IMR-90 (cell line): ENCODE data around the gene DTD1. TPM values are rescaled to one million over a fixed set of nuclear protein-coding genes. Genes with fewer than 3 reads are reported as not detected.

Experiments used
- ATAC-seq: fragments of 200-7000 bp; cut with Tn5 transposase; 2 replicates; pipeline ENCODE4 v1.9.1; 2020; ENCODE audit warnings: low read depth, mild to moderate bottlenecking, moderate library complexity
- BruUV-seq: library from RNA; stranded (reverse); fragments of 400-500 nt; replicated peaks from 2 replicates; lab custom pipeline; 2021; lab: Mats Ljungman, UMichigan
- CTCF ChIA-PET: fragments of 300-600 bp; formaldehyde crosslinking; extraction: SDS; loops from one replicate; lab custom pipeline; 2021; ENCODE audit warnings: antibody characterized with exemption; lab: Yijun Ruan, JAX
- POLR2A ChIA-PET: fragments of 300-600 bp; sonication (Branson Sonifier 250); formaldehyde crosslinking; loops from one replicate; lab custom pipeline; 2022; ENCODE audit warnings: antibody characterized with exemption; ENCODE audit not compliant: unreplicated experiment; lab: Charles Lee
- DNase-seq: peaks from one replicate; pipeline ENCODE4 v3.0.0; 2013
- H2AFZ ChIP-seq: replicated peaks from 2 replicates; pipeline ENCODE3; 2013; ENCODE audit warnings: low read length, mild to moderate bottlenecking; ENCODE audit not compliant: poor library complexity
- H2AK5ac ChIP-seq: 2 replicates; pipeline ENCODE4 v1.6.1; 2013; ENCODE audit warnings: low read depth, low read length, inconsistent platforms
- H2AK9ac ChIP-seq: replicated peaks from 2 replicates; pipeline ENCODE3; 2013; ENCODE audit warnings: mild to moderate bottlenecking, low read depth, low read length, moderate library complexity; ENCODE audit not compliant: poor library complexity
- H2BK120ac ChIP-seq: 2 replicates; pipeline ENCODE4 v1.6.1; 2013; ENCODE audit warnings: low read depth, low read length, inconsistent platforms
- H2BK15ac ChIP-seq: 3 replicates; pipeline ENCODE4 v1.6.1; 2013; ENCODE audit warnings: low read depth, low read length, inconsistent platforms
- H2BK20ac ChIP-seq: 2 replicates; pipeline ENCODE4 v1.6.1; 2013; ENCODE audit warnings: low read depth, mild to moderate bottlenecking, inconsistent platforms, low read length, moderate library complexity
- H2BK5ac ChIP-seq: 2 replicates; pipeline ENCODE4 v1.6.1; 2013; ENCODE audit warnings: mild to moderate bottlenecking, low read depth, low read length, inconsistent platforms; ENCODE audit not compliant: poor library complexity, severe bottlenecking
- H3K14ac ChIP-seq: replicated peaks from 2 replicates; pipeline ENCODE4 v1.6.1; 2013; ENCODE audit warnings: low read depth, low read length, inconsistent platforms
- H3K18ac ChIP-seq: 2 replicates; pipeline ENCODE4 v1.6.1; 2013; ENCODE audit warnings: low read depth, low read length, control low read depth
- H3K23ac ChIP-seq: 2 replicates; pipeline ENCODE4 v1.6.1; 2013; ENCODE audit warnings: low read depth, low read length, inconsistent platforms
- H3K27ac ChIP-seq: 2 replicates; pipeline ENCODE4 v1.5.1; 2013; ENCODE audit warnings: mild to moderate bottlenecking, control low read depth, low read length; ENCODE audit not compliant: insufficient read depth
- H3K27me3 ChIP-seq: 2 replicates; pipeline ENCODE4 v1.6.1; 2013; ENCODE audit warnings: low read length; ENCODE audit not compliant: control insufficient read depth, insufficient read depth
- H3K36me3 ChIP-seq: 2 replicates; pipeline ENCODE4 v1.6.1; 2013; ENCODE audit warnings: low read length, mixed read lengths; ENCODE audit not compliant: control insufficient read depth, insufficient read depth
- H3K4ac ChIP-seq: 2 replicates; pipeline ENCODE4 v1.6.1; 2013; ENCODE audit warnings: low read depth, low read length, inconsistent platforms
- H3K4me1 ChIP-seq: 2 replicates; pipeline ENCODE4 v1.6.1; 2013; ENCODE audit warnings: low read length, mixed read lengths; ENCODE audit not compliant: control insufficient read depth, insufficient read depth
- H3K4me2 ChIP-seq: 2 replicates; pipeline ENCODE4 v1.6.1; 2013; ENCODE audit warnings: low read depth, mild to moderate bottlenecking, control low read depth, low read length, moderate library complexity
- H3K4me3 ChIP-seq: 2 replicates; pipeline ENCODE4 v1.5.1; 2013; ENCODE audit warnings: low read depth, mild to moderate bottlenecking, control low read depth, low read length, moderate library complexity; ENCODE audit not compliant: insufficient read depth
- H3K56ac ChIP-seq: 2 replicates; pipeline ENCODE4 v1.6.1; 2013; ENCODE audit warnings: low read length, inconsistent platforms; ENCODE audit not compliant: insufficient read depth; ENCODE audit errors: extremely low read depth
- H3K79me1 ChIP-seq, 2 experiments: 2 replicates each; pipeline ENCODE4 v1.6.1; 2013; ENCODE audit warnings: low read length in 2 of 2, inconsistent platforms in 1 of 2, low read depth in 1 of 2
- H3K9ac ChIP-seq: 2 replicates; pipeline ENCODE4 v1.6.1; 2013; ENCODE audit warnings: low read depth, low read length, control low read depth
- H3K9me1 ChIP-seq: 2 replicates; pipeline ENCODE4 v1.6.1; 2013; ENCODE audit warnings: low read length, inconsistent platforms; ENCODE audit not compliant: insufficient read depth
- H3K9me3 ChIP-seq: 2 replicates; pipeline ENCODE4 v1.6.1; 2013; ENCODE audit warnings: low read length; ENCODE audit not compliant: control insufficient read depth, insufficient read depth
- H4K20me1 ChIP-seq: 2 replicates; pipeline ENCODE4 v1.6.1; 2013; ENCODE audit warnings: low read length, inconsistent platforms; ENCODE audit not compliant: insufficient read depth
- H4K5ac ChIP-seq: 2 replicates; pipeline ENCODE4 v1.6.1; 2013; ENCODE audit warnings: mild to moderate bottlenecking, low read depth, low read length, control low read depth
- H4K8ac ChIP-seq, 2 experiments: 2 replicates each; pipeline ENCODE4 v1.6.1; 2013; ENCODE audit warnings: low read depth in 2 of 2, low read length in 2 of 2, control low read depth in 1 of 2, inconsistent platforms in 1 of 2
- H4K91ac ChIP-seq: 2 replicates; pipeline ENCODE4 v1.6.1; 2013; ENCODE audit warnings: low read depth, low read length, inconsistent platforms; ENCODE audit not compliant: insufficient read depth
- CHD1 ChIP-seq: IDR thresholded peaks from 2 replicates; pipeline ENCODE4 v1.6.1; 2012; ENCODE audit warnings: low read depth, low read length, improper control_type of control experiment
- MAZ ChIP-seq: IDR thresholded peaks from 2 replicates; pipeline ENCODE4 v1.6.1; 2012; ENCODE audit warnings: low read depth, mild to moderate bottlenecking, low read length, improper control_type of control experiment, moderate library complexity, borderline replicate concordance
- MXI1 ChIP-seq: IDR thresholded peaks from 2 replicates; pipeline ENCODE4 v1.6.1; 2012; ENCODE audit warnings: low read depth, mild to moderate bottlenecking, low read length, moderate library complexity, borderline replicate concordance
- NFE2L2 ChIP-seq: fragments of 150-350 bp; IDR thresholded peaks from 2 replicates; pipeline ENCODE4 v1.6.1; 2016; ENCODE audit warnings: low read depth, mild to moderate bottlenecking, low read length
- POLR2A ChIP-seq: IDR thresholded peaks from 2 replicates; pipeline ENCODE4 v1.6.1; 2012; ENCODE audit warnings: mild to moderate bottlenecking, low read depth, low read length
- RAD21 ChIP-seq: IDR thresholded peaks from 2 replicates; pipeline ENCODE4 v1.6.1; 2012; ENCODE audit warnings: low read length, improper control_type of control experiment
- RFX5 ChIP-seq: IDR thresholded peaks from 2 replicates; pipeline ENCODE4 v1.8.0; 2012; ENCODE audit warnings: low read depth, mild to moderate bottlenecking, low read length, moderate library complexity
- WGBS, 2 experiments: methylation state at CpG; one replicate each; pipeline versions ENCODE4 v1.1.5 to v1.1.7; 2013; ENCODE audit warnings: missing lambda C conversion rate in 2 of 2; ENCODE audit not compliant: insufficient read length in 1 of 2; ENCODE audit errors: extremely low coverage in 2 of 2; 5-methylcytosine and 5-hydroxymethylcytosine counted together
- dilution Hi-C: fragments of 300-500 bp; cut with HindIII; formaldehyde crosslinking; loops from one replicate; pipeline ENCODE4 v1.14.3; 2018; ENCODE audit warnings: low sequenced_read_pairs; ENCODE audit not compliant: unreplicated experiment
- in situ Hi-C: fragments of 300-500 bp; cut with MboI; formaldehyde crosslinking; loops from 3 replicates; pipeline ENCODE4 v1.14.3; 2019; ENCODE audit warnings: low sequenced_read_pairs, inconsistent platforms, mixed read lengths
- intact Hi-C: fragments of 100-400 bp; cut with micrococcal nuclease; formaldehyde crosslinking; loops from 2 replicates; pipeline ENCODE4 v1.10.0; 2022
- polyA plus RNA-seq, 3 experiments: library from polyadenylated mRNA; depleted of rRNA; stranded (reverse); fragments of >200 nt; gene quantifications; 2 replicates each; pipeline ENCODE4 v1.2.3, GENCODE V29; 2012; ENCODE audit warnings: low replicate concordance in 1 of 3
- total RNA-seq: library from RNA; depleted of rRNA; stranded (reverse); fragments of >200 nt; gene quantifications from 2 replicates; pipeline ENCODE4 v1.2.3, GENCODE V29; 2012

Gene DTD1
- total and polyA plus RNA-seq, 2 of the 4 experiments (the other 2 are of a cell fraction): 73.1 to 101 TPM

DNA sequence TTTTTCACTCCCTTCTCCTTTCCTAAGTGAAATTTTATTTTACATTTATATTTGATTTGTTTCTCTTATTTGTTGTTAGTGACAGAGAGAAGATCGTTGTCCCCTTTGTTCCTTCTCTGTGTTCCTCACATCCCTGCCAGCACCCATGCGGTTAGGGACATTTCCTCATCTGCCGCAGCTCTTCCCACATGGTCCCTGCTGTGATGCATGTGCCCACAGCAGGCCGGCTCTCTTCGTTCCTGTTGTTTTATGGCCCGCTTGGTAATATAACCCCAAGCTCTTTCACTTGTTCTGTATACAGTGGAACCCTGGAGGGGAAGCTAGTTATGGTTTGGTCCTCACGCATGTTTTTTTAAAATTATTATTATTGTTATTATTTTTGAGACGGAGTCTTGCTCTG is 23.6 kb downstream of the DTD1 start:
- Histone ChIP-seq H3K23ac (no peak overlapping the region), H4K8ac (no peak overlapping the region), H3K14ac (no peak overlapping the region), H2BK15ac (no peak overlapping the region), H3K36me3 (no peaks in the 10 kb centered on the region; the same call in 1 of the 2 replicates), H3K9me3 (no peaks in the 10 kb centered on the region), H3K4me1 (0 out of 2 replicates have a peak, but pooled peaks cover 1% of the 10 kb centered on the region), H3K27ac (no peak overlapping the region), H2BK5ac (no peak overlapping the region), H3K9me1 (peaks cover 9% of the 10 kb centered on the region), H2AK5ac (no peak overlapping the region), H3K56ac (no peak overlapping the region), H2AFZ (no peak overlapping the region), H4K20me1 (no peaks in the 10 kb centered on the region), H2BK20ac (no peak overlapping the region), H3K4ac (no peak overlapping the region), H4K5ac (no peak overlapping the region), H3K4me2 (no peak overlapping the region), H3K9ac (no peak overlapping the region), H3K18ac (no peak overlapping the region), H3K27me3 (no peaks in the 10 kb centered on the region), H2BK120ac (no peak overlapping the region), H3K79me1 (peaks cover 10 to 13% of the 10 kb centered on the region in 2 experiments; a peak in 2 of 4 replicates), H2AK9ac (no peak overlapping the region), H4K91ac (no peak overlapping the region), H3K4me3 (no peak overlapping the region)
- intact Hi-C loops (no loop called here), in situ Hi-C loops (no loop called here), dilution Hi-C loops (no loop called here)
- ChIA-PET POLR2A (no interaction called here), CTCF (no interaction called here)
- ATAC-seq (no peak), DNase-seq (no peak)
- BruUV-seq: no TSS peak
- WGBS, 2 experiments: no CpG with 5 or more reads among the region's 8 CpGs
- TF ChIP-seq MAZ (no peak), CHD1 (no peak), RAD21 (no peak), NFE2L2 (no peak), MXI1 (no peak), RFX5 (no peak), POLR2A (no peak)
